Central memory CD8-positive, alpha-beta T cell (primary cell): Measurements from ENCODE around the gene HECW1.

Source experiments
- ATAC-seq: fragments of 150-1000 bp; cut with Tn5 transposase; replicated peaks from 2 replicates; pipeline ENCODE4 v1.10.0; 2022; ENCODE audit warnings: mild to moderate bottlenecking, moderate FRiP score, moderate number of reproducible peaks; ENCODE audit not compliant: poor library complexity, severe bottlenecking; ENCODE audit errors: extremely low read depth
- DNase-seq, 2 donors: peaks; one replicate each; pipeline ENCODE4 v3.0.0; 2021; ENCODE audit warnings: low spot score in 2 of 2
- H3K27ac Mint-ChIP-seq: one replicate; pipeline ENCODE4 v1.8.0; 2022; ENCODE audit warnings: low read depth, mild to moderate bottlenecking, moderate library complexity, mixed read lengths
- H3K27me3 Mint-ChIP-seq: one replicate; pipeline ENCODE4 v1.8.0; 2022; ENCODE audit warnings: mixed read lengths
- H3K36me3 Mint-ChIP-seq: one replicate; pipeline ENCODE4 v1.8.0; 2022; ENCODE audit warnings: mild to moderate bottlenecking, moderate library complexity, mixed read lengths; ENCODE audit not compliant: insufficient read depth
- H3K4me1 Mint-ChIP-seq: one replicate; pipeline ENCODE4 v1.8.0; 2022; ENCODE audit warnings: mixed read lengths
- H3K4me3 Mint-ChIP-seq: one replicate; pipeline ENCODE4 v1.8.0; 2022; ENCODE audit warnings: mild to moderate bottlenecking, moderate library complexity, mixed read lengths
- H3K9me3 Mint-ChIP-seq: one replicate; pipeline ENCODE4 v1.8.0; 2022; ENCODE audit warnings: mixed read lengths

Gene HECW1

GRCh38 chr7:43296306-43296705, 183.9 kb downstream of the HECW1 start:
- ATAC-seq (no peak), DNase-seq (no peak)
- H3K27me3 Mint-ChIP-seq: peaks cover 69% of the 10 kb centered on the region
- no peak overlapping the region for H3K27ac Mint-ChIP-seq
- no peaks in the 10 kb centered on the region for H3K9me3 Mint-ChIP-seq
- no peak overlapping the region for H3K4me3 Mint-ChIP-seq
- H3K36me3 Mint-ChIP-seq: peaks cover 2% of the 10 kb centered on the region
- no peaks in the 10 kb centered on the region for H3K4me1 Mint-ChIP-seq

- ATAC-seq: no peak
- peaks cover 2% of the 10 kb centered on the region for H3K36me3 Mint-ChIP-seq
- H3K9me3 Mint-ChIP-seq: no peaks in the 10 kb centered on the region
Measured at GRCh38 chr7:43298617-43299016, 186.2 kb downstream of the HECW1 start.

GRCh38 chr7:43300121-43300520, 187.7 kb downstream of the HECW1 start:
- DNase-seq (no peak), ATAC-seq (no peak)
- Mint-ChIP-seq H3K27ac (no peak overlapping the region), H3K9me3 (no peaks in the 10 kb centered on the region), H3K4me3 (no peak overlapping the region), H3K27me3 (peaks cover 49% of the 10 kb centered on the region), H3K4me1 (no peaks in the 10 kb centered on the region), H3K36me3 (peaks cover 2% of the 10 kb centered on the region)

More at GRCh38 chr7:43298617-43299016, 186.2 kb downstream of the HECW1 start:
- Mint-ChIP-seq H3K4me3 (no peak overlapping the region), H3K27ac (no peak overlapping the region), H3K27me3 (peaks cover 64% of the 10 kb centered on the region), H3K4me1 (no peaks in the 10 kb centered on the region)
- no peak for DNase-seq

GRCh38 chr7:43302211-43302711, 189.8 kb downstream of the HECW1 start:
- DNase-seq (no peak), ATAC-seq (no peak)
- no peak overlapping the region for H3K4me3 Mint-ChIP-seq
- no peaks in the 10 kb centered on the region for H3K4me1 Mint-ChIP-seq
- H3K27me3 Mint-ChIP-seq: peaks cover 43% of the 10 kb centered on the region
- H3K27ac Mint-ChIP-seq: no peak overlapping the region
- no peaks in the 10 kb centered on the region for H3K9me3 Mint-ChIP-seq
- H3K36me3 Mint-ChIP-seq: no peaks in the 10 kb centered on the region

GRCh38 chr7:43302773-43303460, 190.5 kb downstream of the HECW1 start:
- no peaks in the 10 kb centered on the region for H3K36me3 Mint-ChIP-seq
- H3K27ac Mint-ChIP-seq: no peak overlapping the region
- ATAC-seq (no peak), DNase-seq (no peak)
- no peak overlapping the region for H3K4me3 Mint-ChIP-seq
- no peaks in the 10 kb centered on the region for H3K4me1 Mint-ChIP-seq
- no peaks in the 10 kb centered on the region for H3K9me3 Mint-ChIP-seq
- peaks cover 37% of the 10 kb centered on the region for H3K27me3 Mint-ChIP-seq

- ATAC-seq: no peak
- no peak for DNase-seq
- Mint-ChIP-seq H3K27me3 (peaks cover 28% of the 10 kb centered on the region), H3K36me3 (no peaks in the 10 kb centered on the region), H3K4me3 (no peak overlapping the region), H3K4me1 (no peaks in the 10 kb centered on the region), H3K27ac (no peak overlapping the region), H3K9me3 (no peaks in the 10 kb centered on the region)
Measured at GRCh38 chr7:43303740-43304241, 191.3 kb downstream of the HECW1 start.

- Mint-ChIP-seq H3K27ac (no peak overlapping the region), H3K36me3 (no peaks in the 10 kb centered on the region), H3K9me3 (no peaks in the 10 kb centered on the region), H3K4me1 (no peaks in the 10 kb centered on the region), H3K4me3 (no peak overlapping the region), H3K27me3 (peaks cover 3% of the 10 kb centered on the region)
- DNase-seq: no peak
- ATAC-seq: no peak
Measured at GRCh38 chr7:43306404-43306803, 194.0 kb downstream of the HECW1 start.

- ATAC-seq: no peak
- no peaks in the 10 kb centered on the region for H3K27me3 Mint-ChIP-seq
- H3K4me3 Mint-ChIP-seq: no peak overlapping the region
- no peaks in the 10 kb centered on the region for H3K9me3 Mint-ChIP-seq
- no peak overlapping the region for H3K27ac Mint-ChIP-seq
- no peaks in the 10 kb centered on the region for H3K36me3 Mint-ChIP-seq
- no peak for DNase-seq
- H3K4me1 Mint-ChIP-seq: no peaks in the 10 kb centered on the region
Measured at GRCh38 chr7:43307522-43307921, 195.1 kb downstream of the HECW1 start.

GRCh38 chr7:43308913-43309705, 196.7 kb downstream of the HECW1 start:
- H3K9me3 Mint-ChIP-seq: no peaks in the 10 kb centered on the region
- no peak for ATAC-seq

GRCh38 chr7:43309706-43310022, 197.2 kb downstream of the HECW1 start:
- H3K4me1 Mint-ChIP-seq: peaks cover 11% of the 10 kb centered on the region
- H3K4me3 Mint-ChIP-seq: no peak overlapping the region
- no peaks in the 10 kb centered on the region for H3K27me3 Mint-ChIP-seq
- H3K27ac Mint-ChIP-seq: no peak overlapping the region
- H3K9me3 Mint-ChIP-seq: no peaks in the 10 kb centered on the region
- no peaks in the 10 kb centered on the region for H3K36me3 Mint-ChIP-seq
- DNase-seq (no peak), ATAC-seq (no peak)

More at GRCh38 chr7:43308913-43309705, 196.7 kb downstream of the HECW1 start:
- no peaks in the 10 kb centered on the region for H3K36me3 Mint-ChIP-seq
- H3K4me1 Mint-ChIP-seq: peaks cover 7% of the 10 kb centered on the region
- DNase-seq: no peak
- no peaks in the 10 kb centered on the region for H3K27me3 Mint-ChIP-seq
- no peak overlapping the region for H3K27ac Mint-ChIP-seq
- no peak overlapping the region for H3K4me3 Mint-ChIP-seq

GRCh38 chr7:43311052-43311451, 198.6 kb downstream of the HECW1 start:
- Mint-ChIP-seq H3K9me3 (no peaks in the 10 kb centered on the region), H3K4me3 (no peak overlapping the region), H3K36me3 (no peaks in the 10 kb centered on the region), H3K27me3 (no peaks in the 10 kb centered on the region), H3K4me1 (peaks cover 11% of the 10 kb centered on the region), H3K27ac (no peak overlapping the region)
- DNase-seq: no peak
- ATAC-seq: no peak

GRCh38 chr7:43311694-43312093, 199.2 kb downstream of the HECW1 start:
- Mint-ChIP-seq H3K36me3 (no peaks in the 10 kb centered on the region), H3K27me3 (no peaks in the 10 kb centered on the region), H3K4me3 (no peak overlapping the region), H3K4me1 (peaks cover 11% of the 10 kb centered on the region), H3K27ac (no peak overlapping the region), H3K9me3 (no peaks in the 10 kb centered on the region)
- DNase-seq (no peak), ATAC-seq (no peak)
